AG09319 (cell line): ENCODE data around the gene S100B.

ENCODE experiments used
- DNase-seq: peaks from one replicate; pipeline ENCODE4 v3.0.0-alpha.2; 2010; ENCODE audit warnings: low read depth; ENCODE audit errors: extremely low read depth
- CTCF ChIP-seq: IDR thresholded peaks from 2 replicates; pipeline ENCODE4 v1.5.1; 2011; ENCODE audit warnings: low read depth, mild to moderate bottlenecking, inconsistent platforms, low read length, moderate library complexity

S100B gene

GRCh38 chr21:46598581-46599572, 6.0 kb downstream of the S100B start:
- no peak for TF ChIP-seq CTCF
- DNase-seq: peak; percentile 71

- no peak for TF ChIP-seq CTCF
- no peak for DNase-seq
These were observed 7.0 kb downstream of the S100B start for GRCh38 chr21:46597896-46598343.

GRCh38 chr21:46597031-46597430, 7.9 kb downstream of the S100B start:
- no peak for DNase-seq

GRCh38 chr21:46596201-46596600, 8.7 kb downstream of the S100B start:
- no peak for DNase-seq
- TF ChIP-seq CTCF: no peak

More at GRCh38 chr21:46597031-46597430, 7.9 kb downstream of the S100B start:
- TF ChIP-seq CTCF: no peak

- no peak for TF ChIP-seq CTCF
- no peak for DNase-seq
These were observed 10.6 kb downstream of the S100B start for GRCh38 chr21:46594276-46594675.

- DNase-seq: no peak
- no peak for TF ChIP-seq CTCF
These were observed 19.5 kb downstream of the S100B start for GRCh38 chr21:46585191-46585953.
